Activated naive CD4-positive, alpha-beta T cell (primary cell): ENCODE measurements around the gene MYRF.

Experiments used
- DNase-seq, 4 experiments: peaks; one replicate each; lab custom pipeline; 2025; lab: John Stamatoyannopoulos, UW

MYRF gene

DNA sequence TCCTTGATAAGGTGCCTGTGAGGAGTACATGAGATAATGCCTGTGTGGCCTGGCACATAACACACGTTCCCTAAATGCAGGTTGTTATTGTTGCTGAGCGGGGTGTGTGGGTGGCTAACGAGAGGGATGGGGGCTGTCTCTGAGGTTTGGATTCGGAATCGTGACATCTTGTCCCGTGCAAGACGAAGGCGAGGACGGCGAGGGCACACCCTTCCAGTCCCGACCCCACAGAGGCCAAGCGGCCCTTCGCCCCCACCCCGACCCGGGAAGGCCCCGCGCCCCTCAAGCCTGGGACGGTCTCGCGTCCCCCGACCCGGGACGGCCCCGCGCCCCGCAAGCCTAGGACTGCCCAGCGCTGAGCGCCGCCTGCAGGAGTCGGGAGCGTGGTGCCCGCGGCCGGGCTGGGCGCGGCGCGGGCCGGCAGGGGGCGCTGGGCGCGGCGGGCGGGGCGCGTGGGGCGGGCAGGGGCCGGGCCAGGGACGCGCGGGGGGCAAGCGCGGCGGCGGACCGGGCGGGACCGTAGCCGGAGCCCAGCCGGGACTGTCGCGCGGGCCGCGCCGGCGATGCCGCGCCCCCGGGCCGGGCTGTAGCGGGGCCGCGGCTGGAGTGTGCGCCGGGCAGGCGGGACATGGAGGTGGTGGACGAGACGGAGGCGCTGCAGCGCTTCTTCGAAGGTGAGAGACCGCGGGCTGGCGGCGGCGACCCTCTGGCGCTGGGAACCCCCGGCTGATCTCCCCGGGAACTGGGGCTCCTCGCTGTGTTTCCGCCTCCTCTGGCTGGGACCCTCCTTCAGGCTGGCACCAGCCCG lies at the start of gene MYRF:
Gene MYRF, plus strand, starts transcription at position 520 of the 808 bp plus-strand sequence. Its CDS starts 109 bp downstream, at position 629.
- peak; percentile 13 to 57 (median 20) for DNase-seq

DNA sequence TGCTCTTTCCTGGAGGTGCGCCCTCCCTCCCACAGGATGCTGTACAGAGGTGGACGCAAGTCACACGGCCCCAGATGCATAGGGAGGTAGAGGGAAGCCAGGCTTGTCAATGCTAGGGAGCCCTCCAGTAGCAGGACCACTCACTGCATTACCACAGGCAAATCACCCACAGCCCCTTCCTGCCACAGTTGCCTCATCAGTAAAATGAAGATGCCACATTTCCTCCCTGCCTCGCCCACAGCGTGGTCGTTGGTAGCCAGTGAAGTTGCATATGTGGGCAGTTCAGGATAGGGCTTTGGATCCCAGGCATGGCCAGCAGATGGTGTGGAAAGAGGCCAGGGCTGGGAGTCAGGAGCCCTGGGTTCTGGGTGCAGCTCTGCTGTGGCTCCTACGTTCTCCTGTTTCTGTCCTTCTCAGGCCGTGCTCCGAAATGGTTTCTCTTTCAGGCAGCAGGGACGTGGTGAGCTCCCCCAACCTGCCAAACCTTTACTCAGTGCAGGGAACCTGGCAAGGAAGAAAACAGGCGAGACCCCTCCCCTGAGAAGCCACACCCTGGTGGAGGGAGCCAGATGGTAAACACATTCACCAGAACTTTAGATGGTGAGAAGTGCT lies 49.6 kb upstream of the MYRF start:
- DNase-seq = no peak

GRCh38 chr11:61704838-61705237 lies 47.6 kb upstream of the MYRF start:
- no peak for DNase-seq

DNA sequence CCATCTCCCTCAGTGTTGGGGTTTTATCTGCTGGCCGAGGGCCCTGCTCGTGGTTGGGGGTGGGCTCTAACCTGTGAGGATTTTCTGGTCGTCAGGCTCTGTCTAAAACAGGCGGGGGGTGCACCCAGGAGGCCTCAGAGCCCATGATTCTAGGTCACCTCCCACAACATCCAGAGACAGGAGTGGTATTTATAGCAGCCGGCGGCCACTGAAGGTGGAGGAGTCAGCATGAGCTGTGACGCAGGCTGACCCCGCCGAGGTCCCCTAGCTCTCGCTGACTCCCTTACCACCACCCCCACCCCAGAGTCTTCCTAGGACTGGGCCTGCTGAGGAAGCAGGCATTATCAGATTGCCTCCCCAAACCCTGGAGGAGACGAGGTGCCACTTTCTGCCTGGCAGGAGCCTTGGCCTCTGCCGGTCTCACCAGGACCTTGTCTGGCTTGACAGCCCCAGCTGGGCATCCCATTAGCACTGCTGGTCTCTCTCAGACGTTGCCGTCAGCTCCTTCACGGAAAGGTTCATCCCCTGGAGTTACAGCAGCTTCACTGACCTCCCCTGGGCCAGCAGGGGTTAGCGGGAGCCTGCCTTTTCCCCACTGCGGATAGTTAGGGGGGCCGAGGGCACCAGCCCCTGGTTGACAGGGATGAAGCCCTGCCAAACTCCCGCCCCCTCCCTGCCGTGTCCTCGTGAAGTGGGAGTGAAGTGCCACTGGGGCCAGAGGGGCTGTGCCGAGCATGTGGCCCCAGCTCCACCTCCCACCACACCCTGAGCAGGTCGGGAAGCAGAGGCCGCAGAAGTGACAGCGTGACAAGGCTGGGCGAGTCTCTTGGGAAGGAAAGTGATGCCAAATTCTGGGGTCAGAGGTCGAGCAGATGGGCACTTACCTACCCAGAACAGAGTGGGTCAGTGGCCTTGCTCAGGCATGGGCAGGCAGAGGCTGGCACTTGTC lies 45.7 kb upstream of the MYRF start:
- no peak for DNase-seq

DNA sequence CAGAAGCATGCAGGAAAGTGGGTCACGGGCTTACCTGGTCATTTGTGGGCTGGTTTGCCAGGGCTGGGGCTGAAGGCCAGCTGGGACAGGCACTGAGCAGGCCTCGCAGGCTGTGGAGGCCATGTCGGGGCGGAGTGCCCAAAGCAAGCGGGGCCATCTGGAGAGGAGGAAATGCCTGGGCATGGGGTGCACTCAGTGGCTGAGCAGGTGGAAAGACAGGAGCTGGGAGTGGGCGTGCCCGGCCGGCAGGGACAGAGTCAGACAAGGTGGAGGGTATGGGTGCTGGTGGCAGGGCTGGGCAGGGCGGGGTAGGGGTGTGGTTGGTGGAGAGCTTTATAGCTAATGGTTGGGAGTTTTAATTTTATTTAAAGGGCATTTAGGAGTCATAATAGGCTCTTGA lies 44.9 kb upstream of the MYRF start:
- no peak for DNase-seq

DNA sequence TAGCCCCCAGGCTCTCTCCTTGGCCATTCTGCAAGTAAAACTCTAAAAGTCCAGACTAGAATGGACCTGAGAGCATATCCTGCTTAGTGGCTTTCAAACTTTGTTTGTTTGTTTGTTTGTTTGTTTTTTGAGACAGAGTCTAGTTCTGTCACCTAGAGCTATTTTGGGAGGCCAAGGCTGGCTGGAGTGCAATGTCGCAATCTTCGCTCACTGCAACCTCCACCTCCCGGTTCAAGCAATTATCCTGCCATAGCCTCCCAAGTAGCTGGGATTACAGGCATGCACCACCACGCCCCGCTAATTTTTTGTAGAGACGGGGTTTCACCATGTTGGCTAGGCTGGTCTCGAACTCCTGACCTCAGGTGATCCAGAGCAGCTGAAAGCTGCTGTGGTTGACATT lies 43.3 kb upstream of the MYRF start:
- DNase-seq = no peak

GRCh38 chr11:61709572-61709971 lies 42.9 kb upstream of the MYRF start:
- DNase-seq = no peak

DNA sequence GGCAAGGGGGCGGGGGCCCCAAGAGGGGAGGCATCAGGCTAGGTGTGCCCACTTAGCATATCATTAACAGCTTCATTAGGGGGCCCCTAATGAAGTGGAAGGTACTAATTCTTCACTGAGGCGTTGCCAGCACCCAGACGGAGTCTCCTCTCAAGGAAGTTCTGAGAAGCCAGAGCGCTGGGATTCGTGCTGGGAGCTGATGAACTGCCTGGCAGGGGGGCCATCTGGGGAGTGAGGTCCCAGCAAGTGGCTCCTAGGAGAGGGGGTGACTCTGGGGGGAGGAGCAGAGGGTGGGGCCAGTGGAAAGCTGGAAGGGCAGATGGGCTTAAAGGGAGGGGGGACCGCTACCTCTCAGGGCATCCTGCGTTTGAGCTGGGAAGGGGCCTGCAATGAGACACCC lies 42.4 kb upstream of the MYRF start:
- DNase-seq = no peak

GRCh38 chr11:61711037-61711436 lies 41.4 kb upstream of the MYRF start:
- DNase-seq = no peak

GRCh38 chr11:61711498-61711897 lies 40.9 kb upstream of the MYRF start:
- DNase-seq = no peak

GRCh38 chr11:61712314-61712713 lies 40.1 kb upstream of the MYRF start:
- DNase-seq = no peak

DNA sequence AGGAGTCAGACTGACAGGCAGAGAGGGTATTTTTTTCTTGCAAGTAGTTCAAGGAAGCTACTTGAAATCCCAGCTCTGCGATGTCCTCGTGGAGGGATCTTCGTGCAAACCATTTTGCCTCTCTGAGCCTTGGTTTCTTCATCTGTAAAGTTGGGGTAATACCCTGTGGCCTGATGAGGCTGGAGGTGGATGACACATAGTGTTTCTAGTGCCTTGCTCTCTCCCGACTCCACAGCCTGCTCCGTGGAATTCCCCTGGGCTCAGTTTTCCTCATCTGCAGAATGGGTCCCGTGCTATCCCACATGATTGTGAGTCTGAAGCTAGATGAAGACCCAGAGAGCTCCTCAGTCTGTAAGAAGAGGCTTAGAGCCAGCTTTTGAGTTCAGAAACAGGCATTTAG lies 39.6 kb upstream of the MYRF start:
- DNase-seq = no peak

DNA sequence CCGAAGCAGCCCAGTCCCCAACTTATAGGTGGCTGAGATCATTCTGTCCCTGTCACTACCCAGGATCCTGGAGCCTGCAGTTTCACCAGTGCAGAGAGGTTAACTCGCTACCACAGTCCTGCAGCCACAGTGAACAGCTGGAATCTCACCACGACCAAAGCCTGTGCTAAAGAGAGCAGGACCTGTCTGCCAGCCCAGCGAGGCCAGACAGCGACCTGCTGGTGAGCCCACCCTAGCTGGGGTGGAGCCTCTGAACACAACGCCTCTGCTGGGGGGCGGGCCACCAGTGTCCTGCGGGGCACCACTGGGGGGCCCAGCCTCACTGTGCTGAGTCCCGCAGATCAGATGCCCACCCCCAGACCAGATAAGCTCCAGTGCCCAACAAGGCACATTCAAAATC lies 39.0 kb upstream of the MYRF start:
- no peak for DNase-seq

DNA sequence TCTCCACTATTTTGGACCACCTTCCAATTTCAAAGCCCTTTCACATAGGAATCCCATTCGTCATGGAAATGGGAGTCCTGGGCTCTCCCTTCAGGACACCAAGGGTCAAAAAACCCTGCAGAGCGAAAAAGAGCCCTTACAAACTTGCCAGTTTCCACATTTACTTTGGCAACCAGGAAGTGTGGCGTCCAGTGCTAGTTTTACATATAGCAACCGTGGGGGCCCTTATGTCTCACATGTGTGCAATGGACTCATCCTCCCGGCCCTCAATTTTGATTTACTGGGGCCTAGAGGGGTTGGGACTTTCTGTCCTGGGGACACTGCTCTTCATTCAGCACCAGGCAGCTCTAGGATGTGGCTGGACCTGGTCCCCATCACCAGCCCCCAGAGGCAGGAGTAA lies 38.5 kb upstream of the MYRF start:
- no peak for DNase-seq

DNA sequence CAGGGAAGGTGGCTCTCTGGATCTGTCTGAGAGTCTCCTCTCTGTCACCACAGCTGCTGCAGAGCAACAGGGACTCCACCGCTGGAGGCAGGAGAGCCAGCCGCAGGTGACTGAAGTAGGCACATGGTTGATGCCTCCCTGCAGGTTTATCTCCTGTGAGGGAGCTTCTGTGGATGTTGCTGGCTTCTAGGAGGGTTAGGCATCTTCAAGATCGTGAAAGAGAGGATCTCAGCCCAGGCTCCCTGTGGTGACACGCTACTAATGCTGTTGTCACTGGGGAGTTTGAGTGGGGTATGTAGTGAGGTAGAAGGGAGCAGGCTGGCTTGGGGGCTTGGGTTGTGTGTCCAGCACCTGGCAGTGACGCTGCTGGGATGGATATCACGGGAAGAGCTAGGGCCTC lies 38.1 kb upstream of the MYRF start:
- no peak for DNase-seq

GRCh38 chr11:61714916-61715315 lies 37.5 kb upstream of the MYRF start:
- DNase-seq = no peak

- no peak for DNase-seq
These were observed 36.6 kb upstream of the MYRF start for GRCh38 chr11:61715867-61716266.

GRCh38 chr11:61716478-61717285 lies 35.8 kb upstream of the MYRF start:
- no peak for DNase-seq

- no peak for DNase-seq
These were observed 35.0 kb upstream of the MYRF start for GRCh38 chr11:61717286-61718033.

DNA sequence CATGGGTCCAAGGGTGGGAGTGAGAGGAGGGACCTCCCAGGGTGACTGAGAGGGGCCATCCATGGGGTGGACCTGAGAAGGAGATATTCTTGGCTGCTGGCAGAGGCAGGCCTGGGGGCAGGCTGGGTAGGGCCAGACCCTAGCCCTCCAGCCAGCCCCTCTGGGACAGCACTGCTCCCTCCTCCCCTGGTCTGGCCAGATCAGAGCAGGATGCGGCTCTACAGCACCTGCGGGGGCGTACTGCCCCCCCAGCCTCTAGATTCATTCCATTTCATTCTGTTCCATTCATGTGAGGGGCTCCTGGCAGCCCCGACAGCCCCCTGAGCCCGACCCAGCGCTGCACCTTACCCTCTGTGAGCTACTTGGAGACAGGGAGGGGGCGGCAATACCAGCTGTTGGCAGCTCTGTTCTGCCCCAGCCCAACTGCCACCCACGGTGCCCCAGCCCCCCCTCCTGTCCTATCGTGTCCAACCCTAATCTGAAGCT lies 34.3 kb upstream of the MYRF start:
- DNase-seq = no peak
